K562 (cell line): Measurements from ENCODE around the gene CGA. TPM values are rescaled to one million over a fixed set of nuclear protein-coding genes. Genes with fewer than 3 reads are reported as not detected.

Experiments used
- ATAC-seq: fragments of 200-7000 bp; cut with Tn5 transposase; 3 replicates; pipeline ENCODE4 v1.9.1; 2020; ENCODE audit warnings: moderate library complexity
- BruUV-seq: library from RNA; stranded (reverse); fragments of 400-500 nt; replicated peaks from 2 replicates; lab custom pipeline; 2021; lab: Mats Ljungman, UMichigan
- CTCF ChIA-PET: fragments of 300-600 bp; formaldehyde crosslinking; extraction: SDS; loops from one replicate; lab custom pipeline; 2021; ENCODE audit warnings: low intra/inter-chr PET ratio; lab: Yijun Ruan, JAX
- POLR2A ChIA-PET: fragments of 300-600, 350-650 bp; sonication (Branson Sonifier 250); formaldehyde crosslinking; extraction: SDS; loops from one replicate; lab custom pipeline; 2021; ENCODE audit warnings: antibody characterized with exemption, inconsistent platforms; lab: Yijun Ruan, JAX
- DNase-seq, 4 experiments: peaks; one replicate each; pipeline versions ENCODE4 v3.0.0 to v3.0.0-alpha.2; 2011 to 2018; ENCODE audit warnings: low spot score in 3 of 4, mixed read lengths in 3 of 4; ENCODE audit errors: extremely low read depth in 1 of 4
- FAIRE-seq: peaks from 2 replicates; lab custom pipeline; 2011; peaks lifted over from hg19 to GRCh38; lab: Jason Lieb, UNC
- H2AFZ ChIP-seq: 2 replicates; pipeline ENCODE4 v1.6.0; 2011; ENCODE audit warnings: low read depth, low read length, control low read depth, inconsistent platforms
- H3K27ac ChIP-seq: fragments of 200-600 bp; 3 replicates; pipeline ENCODE4 v1.8.0; 2011; ENCODE audit warnings: low read depth, mild to moderate bottlenecking, control low read depth, inconsistent platforms, low read length, moderate library complexity, mixed read lengths; ENCODE audit errors: extremely low read depth
- H3K27me3 ChIP-seq, 2 experiments: fragments of 300-600 bp in 1 of 2; 2 replicates in 1 of 2; 3 replicates in 1 of 2; pipeline versions ENCODE4 v1.6.0 to v1.8.0; 2011; ENCODE audit warnings: inconsistent platforms in 2 of 2, low read length in 2 of 2, mild to moderate bottlenecking in 1 of 2, mixed read lengths in 1 of 2, moderate library complexity in 1 of 2; ENCODE audit not compliant: control insufficient read depth in 2 of 2, insufficient read depth in 2 of 2
- H3K36me3 ChIP-seq: fragments of 300-600 bp; 3 replicates; pipeline ENCODE4 v1.8.0; 2011; ENCODE audit warnings: mild to moderate bottlenecking, low read length, inconsistent platforms; ENCODE audit not compliant: control insufficient read depth, insufficient read depth
- H3K4me1 ChIP-seq, 2 experiments: fragments of 200-600 bp in 1 of 2; replicated peaks in 1 of 2; 2 replicates in 1 of 2; 3 replicates in 1 of 2; pipeline versions ENCODE4 v1.5.1 to v1.8.0; 2011; ENCODE audit warnings: inconsistent platforms in 2 of 2, low read length in 2 of 2, mild to moderate bottlenecking in 1 of 2, mixed read lengths in 1 of 2, moderate library complexity in 1 of 2; ENCODE audit not compliant: control insufficient read depth in 2 of 2, insufficient read depth in 2 of 2
- H3K4me2 ChIP-seq: 2 replicates; pipeline ENCODE4 v1.6.1; 2011; ENCODE audit warnings: low read length, control low read depth, inconsistent platforms, mixed read lengths; ENCODE audit not compliant: insufficient read depth
- H3K4me3 ChIP-seq: fragments of 200-600 bp; sonication (generic), shearing (Covaris generic); 2 replicates; pipeline ENCODE4 v1.5.1; 2016; ENCODE audit warnings: control low read depth, inconsistent platforms
- H3K79me2 ChIP-seq: fragments of 200-600 bp; 3 replicates; pipeline ENCODE4 v1.8.0; 2011; ENCODE audit warnings: low read length, inconsistent platforms; ENCODE audit not compliant: control insufficient read depth, insufficient read depth
- H3K9ac ChIP-seq, 2 experiments: 2 replicates each; pipeline versions ENCODE4 v1.6.0 to v1.6.1; 2011; ENCODE audit warnings: low read depth in 2 of 2, low read length in 2 of 2, control low read depth in 1 of 2, inconsistent platforms in 1 of 2, mild to moderate bottlenecking in 1 of 2, mixed read lengths in 1 of 2; ENCODE audit not compliant: insufficient read depth in 1 of 2
- H3K9me1 ChIP-seq: one replicate; pipeline ENCODE4 v1.6.0; 2011; ENCODE audit warnings: inconsistent platforms, mild to moderate bottlenecking, low read length, moderate library complexity; ENCODE audit not compliant: control insufficient read depth, insufficient read depth
- H3K9me3 ChIP-seq: replicated peaks from 2 replicates; pipeline ENCODE4 v1.5.1; 2011; ENCODE audit warnings: low read depth, low read length, inconsistent platforms; ENCODE audit not compliant: control insufficient read depth, insufficient read depth
- H4K20me1 ChIP-seq: replicated peaks from 2 replicates; pipeline ENCODE4 v1.6.1; 2011; ENCODE audit warnings: low read length, inconsistent platforms, mixed read lengths; ENCODE audit not compliant: control insufficient read depth, insufficient read depth
- EP300 ChIP-seq: IDR thresholded peaks from 2 replicates; pipeline ENCODE4 v1.6.1; 2012; ENCODE audit warnings: low read length, improper control_type of control experiment
- ETV1 ChIP-seq: fragments of 450-650 bp; conservative IDR thresholded peaks from 2 replicates; pipeline ENCODE4 v1.6.1; 2016; ENCODE audit warnings: missing genetic modification characterization, control low read depth, low read depth, missing compliant biosample characterization
- HCFC1 ChIP-seq: IDR thresholded peaks from 2 replicates; pipeline ENCODE4 v1.6.1; 2012; ENCODE audit warnings: low read depth, low read length, improper control_type of control experiment
- HDAC6 ChIP-seq: IDR thresholded peaks from 2 replicates; pipeline ENCODE4 v1.6.1; 2012; ENCODE audit warnings: low read depth, mild to moderate bottlenecking, control low read depth, inconsistent platforms, low read length, moderate library complexity
- KAT7 ChIP-seq: sonication (generic); formaldehyde crosslinking; IDR thresholded peaks from 2 replicates; pipeline ENCODE4 v1.8.0; 2022; ENCODE audit warnings: missing genetic modification reagents, mild to moderate bottlenecking, borderline replicate concordance
- MTA1 ChIP-seq: fragments of 450-650 bp; IDR thresholded peaks from 2 replicates; pipeline ENCODE4 v1.6.1; 2017; ENCODE audit warnings: borderline replicate concordance
- RNF2 ChIP-seq: sonication (generic); IDR thresholded peaks from 2 replicates; pipeline ENCODE4 v1.6.1; 2016
- SMARCA4 ChIP-seq: fragments of 450-650 bp; IDR thresholded peaks from 2 replicates; pipeline ENCODE4 v1.6.1; 2016
- ZKSCAN1 ChIP-seq: fragments of 150-350 bp; IDR thresholded peaks from 2 replicates; pipeline ENCODE4 v1.6.1; 2016; ENCODE audit warnings: low read depth, low read length
- ZNF174 ChIP-seq: fragments of 250-450 bp; sonication (Bioruptor Pico); IDR thresholded peaks from 2 replicates; pipeline ENCODE4 v1.4.0; 2020; ENCODE audit warnings: mild to moderate bottlenecking
- ZNF184 ChIP-seq: sonication (generic); formaldehyde crosslinking; IDR thresholded peaks from 2 replicates; pipeline ENCODE4 v1.5.0; 2020; ENCODE audit warnings: missing genetic modification reagents
- WGBS: fragments of 100-300 bp; shearing (Covaris generic); methylation state at CpG from one replicate; pipeline ENCODE4 v1.1.6; 2016; ENCODE audit warnings: low coverage, mixed read lengths; ENCODE audit not compliant: insufficient coverage; ENCODE audit errors: missing lambda C conversion rate; 5-methylcytosine and 5-hydroxymethylcytosine counted together
- in situ Hi-C: fragments of 300-500 bp; cut with MboI; formaldehyde crosslinking; loops from 4 replicates; pipeline ENCODE4 v1.15.0; 2018; ENCODE audit warnings: inconsistent platforms, mixed read lengths
- intact Hi-C: fragments of 100-400 bp; cut with micrococcal nuclease; formaldehyde crosslinking; loops from 2 replicates; pipeline ENCODE4 v1.14.2; 2022
- polyA plus RNA-seq, 8 experiments: library from polyadenylated mRNA; depleted of rRNA in 4 of 8; stranded (reverse) in 5 of 8; unstranded in 3 of 8; fragments of >200 nt; fragmentation: Nextera tagmentation in 2 of 8; fragmentation: Illumina TruSeq in 1 of 8; extraction: Ambion mirVana in 2 of 8; extraction: Trizol in 1 of 8; gene quantifications; 2 replicates each; pipeline versions ENCODE4 v1.2.1 to v1.2.3, GENCODE V29; 2011 to 2014; ENCODE audit warnings: inconsistent platforms in 1 of 8, missing spikeins in 1 of 8
- total RNA-seq, 7 experiments: library from RNA; depleted of rRNA in 6 of 7; stranded (reverse); fragments of >200 nt in 6 of 7; fragmentation: Illumina TruSeq in 2 of 7; extraction: Trizol in 2 of 7; gene quantifications; 2 replicates each; pipeline versions ENCODE4 v1.2.1 to v1.2.3, GENCODE V29; 2011 to 2021; ENCODE audit warnings: low replicate concordance in 1 of 7
- TF ChIP-seq, protein P1 (sequence below): fragments of 450-650 bp; IDR thresholded peaks from 2 replicates; pipeline ENCODE4 v1.6.1; 2016
- TF ChIP-seq, protein P2 (sequence below): fragments of 250-450 bp; sonication (Bioruptor Pico); IDR thresholded peaks from 2 replicates; pipeline ENCODE4 v1.8.0; 2022; ENCODE audit warnings: inconsistent platforms
- TF ChIP-seq, protein P3 (sequence below): sonication (generic); formaldehyde crosslinking; IDR thresholded peaks from 2 replicates; pipeline ENCODE4 v1.8.0; 2023; ENCODE audit warnings: mild to moderate bottlenecking, missing genetic modification reagents

Gene CGA
- total and polyA plus RNA-seq, 9 of the 15 experiments (the other 6 are each of a cell fraction or from before 2014, with no cell fraction given), result 0.13 to 0.24 TPM; not detected in 7

DNA sequence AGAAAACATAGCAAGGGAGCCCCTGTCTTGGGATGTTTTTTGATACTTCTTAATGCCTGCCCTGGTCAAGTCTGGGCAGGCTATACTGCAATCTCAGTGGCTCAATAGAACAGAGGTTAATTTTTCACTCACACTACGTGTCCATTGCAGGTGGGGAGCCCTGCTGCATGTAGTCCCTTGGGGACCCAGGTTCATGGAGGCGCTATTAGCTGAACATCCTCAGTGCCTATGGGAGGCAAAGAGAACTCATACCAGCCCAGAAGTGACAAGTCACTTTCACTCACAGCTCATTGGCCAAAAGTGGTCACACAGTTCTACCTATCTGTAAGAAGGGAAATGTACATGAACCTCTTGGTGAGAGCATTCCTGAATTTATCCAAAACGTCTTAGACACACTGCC, 23.2 kb downstream of the CGA start (continued):
- TF ChIP-seq, protein P1, sequence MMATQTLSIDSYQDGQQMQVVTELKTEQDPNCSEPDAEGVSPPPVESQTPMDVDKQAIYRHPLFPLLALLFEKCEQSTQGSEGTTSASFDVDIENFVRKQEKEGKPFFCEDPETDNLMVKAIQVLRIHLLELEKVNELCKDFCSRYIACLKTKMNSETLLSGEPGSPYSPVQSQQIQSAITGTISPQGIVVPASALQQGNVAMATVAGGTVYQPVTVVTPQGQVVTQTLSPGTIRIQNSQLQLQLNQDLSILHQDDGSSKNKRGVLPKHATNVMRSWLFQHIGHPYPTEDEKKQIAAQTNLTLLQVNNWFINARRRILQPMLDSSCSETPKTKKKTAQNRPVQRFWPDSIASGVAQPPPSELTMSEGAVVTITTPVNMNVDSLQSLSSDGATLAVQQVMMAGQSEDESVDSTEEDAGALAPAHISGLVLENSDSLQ, result no peak

DNA sequence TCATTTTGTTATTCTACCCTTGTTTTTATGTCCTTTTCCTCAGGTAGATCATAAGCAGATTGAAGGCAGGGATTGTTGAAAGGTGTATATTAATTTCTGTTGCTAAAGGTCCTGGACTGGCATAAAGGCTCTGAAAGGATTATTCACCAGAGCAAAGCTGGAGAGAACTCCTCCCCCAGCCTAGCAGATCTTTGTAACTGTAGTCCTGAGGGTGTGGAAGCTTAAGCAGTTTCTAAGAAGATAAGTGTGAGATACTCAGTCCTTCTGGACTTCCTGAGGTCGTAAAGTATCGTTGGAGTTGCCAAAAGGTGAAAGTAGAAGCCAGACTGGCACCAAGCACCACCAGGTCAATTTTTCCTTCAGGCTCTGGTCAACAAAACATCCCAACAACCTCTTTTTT, 24.2 kb downstream of the CGA start:
- Histone ChIP-seq H3K4me2 (no peak overlapping the region; the same call in 1 of the 2 replicates), H3K36me3 (no peaks in the 10 kb centered on the region), H4K20me1 (no peaks in the 10 kb centered on the region), H3K9me3 (no peaks in the 10 kb centered on the region), H3K9ac (no peak overlapping the region), H3K27me3 (no peaks in the 10 kb centered on the region), H2AFZ (peak overlapping the region; percentile 49; the same call in 1 of the 2 replicates), H3K9me1 (no peaks in the 10 kb centered on the region), H3K79me2 (no peaks in the 10 kb centered on the region), H3K4me3 (no peak overlapping the region), H3K27ac (no peak overlapping the region; the same call in 2 of the 3 replicates), H3K4me1 (no peaks in the 10 kb centered on the region; a peak in 1 of 5 replicates)
- DNase-seq (peak in 2 of 4 experiments; percentile 13 to 35), FAIRE-seq (no peak), ATAC-seq (peak; percentile 78)
- 3% methylated on average over 2 of the region's 2 CpGs for WGBS
- in situ Hi-C loops, result loop anchor here (10.0 kb wide), 1 partner anchor 184 kb away; no protein-coding TSS in a partner anchor
- no TSS peak for BruUV-seq
- intact Hi-C loops, result loop anchor here (10.0 kb wide), 1 partner anchor 854 kb away; no protein-coding TSS in a partner anchor
- ChIA-PET POLR2A (interaction anchor here (1.2 kb wide), 1 partner anchor 8 kb away, joined by 3 read pairs; no protein-coding TSS in a partner anchor), CTCF (interaction anchor here (0.6 kb wide), 1 partner anchor 318 kb away, joined by 4 read pairs; no protein-coding TSS in a partner anchor)
- TF ChIP-seq ZNF184 (CRISPR knock-in tag) (no peak), KAT7 (CRISPR knock-in tag) (no peak), ETV1 (0 out of 2 replicates have a peak, but pooled peaks have one; percentile 46), EP300 (peak; percentile 28; the same call in 1 of the 2 replicates), MTA1 (no peak), HDAC6 (no peak), HCFC1 (no peak), ZNF174 (CRISPR knock-in tag) (no peak), ZKSCAN1 (no peak), RNF2 (0 out of 2 replicates have a peak, but pooled peaks have one; percentile 25), SMARCA4 (no peak)
- TF ChIP-seq, protein P2, sequence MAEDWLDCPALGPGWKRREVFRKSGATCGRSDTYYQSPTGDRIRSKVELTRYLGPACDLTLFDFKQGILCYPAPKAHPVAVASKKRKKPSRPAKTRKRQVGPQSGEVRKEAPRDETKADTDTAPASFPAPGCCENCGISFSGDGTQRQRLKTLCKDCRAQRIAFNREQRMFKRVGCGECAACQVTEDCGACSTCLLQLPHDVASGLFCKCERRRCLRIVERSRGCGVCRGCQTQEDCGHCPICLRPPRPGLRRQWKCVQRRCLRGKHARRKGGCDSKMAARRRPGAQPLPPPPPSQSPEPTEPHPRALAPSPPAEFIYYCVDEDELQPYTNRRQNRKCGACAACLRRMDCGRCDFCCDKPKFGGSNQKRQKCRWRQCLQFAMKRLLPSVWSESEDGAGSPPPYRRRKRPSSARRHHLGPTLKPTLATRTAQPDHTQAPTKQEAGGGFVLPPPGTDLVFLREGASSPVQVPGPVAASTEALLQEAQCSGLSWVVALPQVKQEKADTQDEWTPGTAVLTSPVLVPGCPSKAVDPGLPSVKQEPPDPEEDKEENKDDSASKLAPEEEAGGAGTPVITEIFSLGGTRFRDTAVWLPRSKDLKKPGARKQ, result no peak
- TF ChIP-seq, protein P3, sequence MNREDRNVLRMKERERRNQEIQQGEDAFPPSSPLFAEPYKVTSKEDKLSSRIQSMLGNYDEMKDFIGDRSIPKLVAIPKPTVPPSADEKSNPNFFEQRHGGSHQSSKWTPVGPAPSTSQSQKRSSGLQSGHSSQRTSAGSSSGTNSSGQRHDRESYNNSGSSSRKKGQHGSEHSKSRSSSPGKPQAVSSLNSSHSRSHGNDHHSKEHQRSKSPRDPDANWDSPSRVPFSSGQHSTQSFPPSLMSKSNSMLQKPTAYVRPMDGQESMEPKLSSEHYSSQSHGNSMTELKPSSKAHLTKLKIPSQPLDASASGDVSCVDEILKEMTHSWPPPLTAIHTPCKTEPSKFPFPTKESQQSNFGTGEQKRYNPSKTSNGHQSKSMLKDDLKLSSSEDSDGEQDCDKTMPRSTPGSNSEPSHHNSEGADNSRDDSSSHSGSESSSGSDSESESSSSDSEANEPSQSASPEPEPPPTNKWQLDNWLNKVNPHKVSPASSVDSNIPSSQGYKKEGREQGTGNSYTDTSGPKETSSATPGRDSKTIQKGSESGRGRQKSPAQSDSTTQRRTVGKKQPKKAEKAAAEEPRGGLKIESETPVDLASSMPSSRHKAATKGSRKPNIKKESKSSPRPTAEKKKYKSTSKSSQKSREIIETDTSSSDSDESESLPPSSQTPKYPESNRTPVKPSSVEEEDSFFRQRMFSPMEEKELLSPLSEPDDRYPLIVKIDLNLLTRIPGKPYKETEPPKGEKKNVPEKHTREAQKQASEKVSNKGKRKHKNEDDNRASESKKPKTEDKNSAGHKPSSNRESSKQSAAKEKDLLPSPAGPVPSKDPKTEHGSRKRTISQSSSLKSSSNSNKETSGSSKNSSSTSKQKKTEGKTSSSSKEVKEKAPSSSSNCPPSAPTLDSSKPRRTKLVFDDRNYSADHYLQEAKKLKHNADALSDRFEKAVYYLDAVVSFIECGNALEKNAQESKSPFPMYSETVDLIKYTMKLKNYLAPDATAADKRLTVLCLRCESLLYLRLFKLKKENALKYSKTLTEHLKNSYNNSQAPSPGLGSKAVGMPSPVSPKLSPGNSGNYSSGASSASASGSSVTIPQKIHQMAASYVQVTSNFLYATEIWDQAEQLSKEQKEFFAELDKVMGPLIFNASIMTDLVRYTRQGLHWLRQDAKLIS (CRISPR knock-in tag), result no peak
- TF ChIP-seq, protein P1, result no peak
